SIG-M5 (cell line): ENCODE data around the gene B4GALT1.

ENCODE experiments used
- DNase-seq: peaks from one replicate; lab custom pipeline; 2025; lab: John Stamatoyannopoulos, UW

Gene B4GALT1

DNA sequence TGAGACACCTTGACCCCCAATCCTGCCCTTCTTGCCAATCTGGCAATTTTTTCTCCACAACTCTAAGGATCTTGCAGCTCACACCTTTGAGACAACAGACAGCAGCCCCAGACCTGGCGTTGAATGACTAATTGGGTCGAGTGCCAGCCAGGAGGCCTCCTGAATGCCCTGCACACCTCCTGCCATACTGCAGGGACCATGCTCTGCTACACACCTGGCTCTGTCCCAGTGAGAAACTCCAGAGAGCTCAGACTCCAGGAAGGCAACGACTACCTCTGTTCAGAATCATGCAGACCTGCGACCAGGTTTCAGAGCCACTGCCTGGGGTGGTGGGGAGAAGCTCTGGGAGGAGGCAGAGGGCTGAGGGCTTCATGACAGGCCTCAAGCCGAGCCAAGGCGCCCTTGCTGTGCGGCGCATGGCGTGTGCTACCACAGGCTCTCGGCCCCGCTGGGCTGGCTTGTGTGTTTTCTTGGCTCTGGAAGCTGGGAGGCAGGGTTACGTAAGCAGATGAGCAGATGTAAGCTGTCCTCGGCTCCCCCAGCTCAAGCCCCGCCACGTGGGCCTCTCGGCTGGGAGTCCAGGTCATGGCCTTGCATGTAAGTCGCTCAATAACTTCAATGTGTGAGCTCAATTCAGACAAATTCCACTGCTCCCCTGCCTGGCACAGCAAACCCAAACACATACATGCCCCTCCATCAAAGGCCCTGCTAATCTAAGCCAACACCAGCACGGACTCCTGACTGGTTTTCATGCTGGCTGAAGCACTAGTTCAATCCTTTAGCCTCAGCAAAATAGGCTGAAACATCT lies 27.5 kb downstream of the B4GALT1 start:
- no peak for DNase-seq

DNA sequence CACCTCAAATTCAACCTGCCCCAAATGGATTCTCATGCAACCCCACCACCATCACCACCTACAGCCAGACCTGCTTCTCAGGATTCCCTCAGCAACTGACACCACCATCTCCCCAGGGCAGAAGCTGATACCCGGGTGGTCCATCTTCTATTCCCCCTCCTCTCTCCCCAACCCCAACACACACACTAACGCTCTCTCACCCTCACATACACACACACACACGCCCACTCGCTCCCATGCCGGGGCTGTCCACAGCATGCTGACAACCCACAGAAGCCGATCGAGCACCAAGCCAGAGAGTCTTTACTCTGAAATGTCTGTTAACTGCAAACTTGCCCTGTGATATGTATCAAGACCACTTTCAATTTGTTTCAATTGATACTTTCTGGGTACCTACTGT lies 28.4 kb downstream of the B4GALT1 start:
- DNase-seq: no peak

DNA sequence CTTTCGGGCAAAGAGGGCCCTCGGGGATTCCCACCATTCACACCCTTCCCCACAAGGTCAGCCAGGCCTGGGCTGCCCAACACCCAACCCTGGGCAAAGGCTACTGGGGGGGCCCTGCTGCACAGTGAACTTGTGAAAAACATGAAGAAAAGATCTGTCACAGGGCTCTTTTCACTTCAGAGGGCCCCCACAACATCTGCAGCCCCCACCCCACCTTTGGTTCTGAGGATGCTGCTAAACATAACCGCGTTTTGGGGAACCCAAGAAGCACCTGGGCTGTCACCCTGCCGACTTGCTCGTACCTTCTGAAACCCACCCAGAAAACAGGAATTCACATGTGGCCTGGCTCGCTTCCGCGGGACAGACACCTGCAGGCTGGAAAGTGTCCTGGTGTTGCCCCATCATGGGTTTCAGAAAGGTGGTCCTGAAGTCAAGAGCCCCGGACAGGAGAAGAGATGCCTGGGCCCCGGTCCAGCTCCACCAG lies 29.3 kb downstream of the B4GALT1 start:
- DNase-seq: no peak

- DNase-seq: no peak
Measured at GRCh38 chr9:33136721-33137670, 30.1 kb downstream of the B4GALT1 start.

DNA sequence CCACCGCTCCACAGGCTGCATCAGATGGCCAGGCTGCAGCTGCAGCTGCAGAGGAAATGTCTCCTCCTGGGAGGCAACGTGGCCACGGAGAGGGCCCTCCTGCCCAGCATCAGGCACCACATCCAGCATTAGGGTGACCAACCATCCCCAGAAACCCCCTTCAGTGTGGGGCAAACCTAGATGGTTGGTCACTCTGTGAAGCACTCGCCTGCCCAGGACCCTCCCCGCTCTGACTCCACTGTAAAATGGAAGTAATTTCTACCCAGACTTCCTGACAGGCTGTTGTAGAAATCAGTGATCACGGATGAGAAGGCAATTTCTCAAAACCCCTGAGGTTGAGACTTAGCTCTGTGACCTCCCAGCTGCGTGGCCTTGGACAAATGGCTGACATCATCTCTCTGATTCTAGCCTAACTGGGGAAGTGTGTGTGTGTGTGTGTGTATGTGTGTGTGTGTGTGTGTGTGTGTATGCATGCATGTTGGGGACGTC lies 31.6 kb downstream of the B4GALT1 start:
- DNase-seq: no peak

DNA sequence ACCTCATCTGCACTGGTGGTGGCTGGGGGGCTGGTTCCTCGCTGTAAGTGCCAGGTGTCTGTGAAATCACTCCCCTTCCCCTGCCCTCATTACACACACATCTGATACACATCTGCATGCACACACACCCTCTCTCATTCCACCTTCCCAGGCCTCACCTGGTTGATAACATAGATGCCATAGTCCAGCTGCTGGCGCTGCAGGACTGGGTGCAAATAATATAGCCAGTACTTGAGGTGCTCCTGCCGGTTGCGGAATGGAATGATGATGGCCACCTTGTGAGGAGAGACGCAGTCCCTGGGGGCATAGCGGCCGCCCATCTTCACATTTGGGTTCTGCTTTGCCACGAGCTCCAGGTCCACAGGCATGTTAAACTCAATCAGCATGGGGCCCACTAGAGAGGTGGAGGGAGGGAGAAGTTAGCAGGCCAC lies 32.1 kb downstream of the B4GALT1 start:
- DNase-seq: no peak

GRCh38 chr9:33133186-33133585 lies 34.0 kb downstream of the B4GALT1 start:
- no peak for DNase-seq

DNA sequence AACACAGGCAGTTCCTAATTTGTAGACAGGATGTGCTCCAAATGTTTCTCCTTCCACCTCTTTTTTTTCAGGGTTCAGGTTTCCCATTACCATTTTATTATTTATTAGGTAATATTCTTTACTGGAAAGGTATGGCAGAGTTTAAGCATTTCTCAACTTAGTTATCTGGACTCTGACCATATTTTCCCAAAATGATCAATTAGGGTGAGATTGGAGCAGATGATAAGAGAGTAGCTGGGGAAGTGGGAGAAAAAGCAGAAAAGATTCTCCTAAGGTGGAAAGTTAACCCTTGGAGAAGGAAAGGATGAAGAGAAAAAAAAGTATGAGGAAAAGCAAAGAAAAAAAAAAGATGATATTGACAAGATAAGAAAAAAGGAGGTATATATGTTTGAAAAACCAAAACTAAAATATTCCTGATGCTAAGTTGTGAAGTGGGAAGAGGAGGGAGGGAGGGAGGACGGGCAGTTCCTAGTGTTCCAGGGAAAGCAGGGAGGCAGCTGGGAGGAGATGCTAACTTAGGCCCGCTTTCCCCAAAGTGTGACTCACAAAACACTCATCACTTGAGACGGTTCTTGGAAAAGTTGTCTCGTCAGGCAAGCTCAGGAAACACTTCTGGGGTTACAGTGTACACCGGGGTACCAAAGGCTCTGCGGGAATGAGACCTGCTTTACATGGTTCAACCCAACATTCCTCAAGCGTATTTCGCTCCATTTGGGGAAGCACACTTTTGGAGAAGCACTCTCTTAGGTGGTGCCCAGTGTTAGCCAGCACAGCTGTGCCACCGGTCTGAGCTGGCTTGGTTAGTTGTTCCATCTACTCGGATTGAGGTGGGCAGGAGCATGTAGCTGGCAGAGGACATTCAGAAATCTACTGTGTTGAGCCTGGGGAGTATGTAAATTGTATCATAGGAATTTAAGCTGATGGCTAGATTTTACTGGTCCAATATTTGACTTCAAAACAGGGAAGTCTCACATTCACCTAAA lies 35.1 kb downstream of the B4GALT1 start:
- no peak for DNase-seq

- no peak for DNase-seq
Measured at GRCh38 chr9:33130961-33131789, 36.0 kb downstream of the B4GALT1 start.

- DNase-seq: peak; percentile 4
Measured at GRCh38 chr9:33129886-33130881, 37.0 kb downstream of the B4GALT1 start.

GRCh38 chr9:33129251-33129885 lies 37.8 kb downstream of the B4GALT1 start:
- no peak for DNase-seq

GRCh38 chr9:33128570-33128969 lies 38.6 kb downstream of the B4GALT1 start:
- no peak for DNase-seq

DNA sequence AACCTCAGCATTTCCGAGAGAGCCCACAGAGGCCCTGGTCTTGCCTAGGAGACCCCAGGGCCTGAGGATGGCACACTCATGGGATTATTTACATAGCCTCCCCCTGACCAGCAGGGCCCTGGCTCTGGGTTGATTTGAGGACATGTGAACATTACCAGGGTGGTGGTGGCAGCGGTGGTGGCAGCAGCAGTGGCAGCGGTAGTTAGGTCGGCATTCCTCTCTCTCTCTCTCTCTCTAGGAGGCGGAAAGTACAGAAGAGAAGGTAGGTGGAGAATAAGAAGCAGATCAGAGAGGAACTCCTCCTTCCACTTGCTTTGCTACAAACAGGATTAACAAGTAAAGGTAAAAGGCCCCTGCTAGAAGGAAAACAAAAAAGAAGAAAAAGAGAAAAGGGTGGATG lies 39.3 kb downstream of the B4GALT1 start:
- DNase-seq: no peak

DNA sequence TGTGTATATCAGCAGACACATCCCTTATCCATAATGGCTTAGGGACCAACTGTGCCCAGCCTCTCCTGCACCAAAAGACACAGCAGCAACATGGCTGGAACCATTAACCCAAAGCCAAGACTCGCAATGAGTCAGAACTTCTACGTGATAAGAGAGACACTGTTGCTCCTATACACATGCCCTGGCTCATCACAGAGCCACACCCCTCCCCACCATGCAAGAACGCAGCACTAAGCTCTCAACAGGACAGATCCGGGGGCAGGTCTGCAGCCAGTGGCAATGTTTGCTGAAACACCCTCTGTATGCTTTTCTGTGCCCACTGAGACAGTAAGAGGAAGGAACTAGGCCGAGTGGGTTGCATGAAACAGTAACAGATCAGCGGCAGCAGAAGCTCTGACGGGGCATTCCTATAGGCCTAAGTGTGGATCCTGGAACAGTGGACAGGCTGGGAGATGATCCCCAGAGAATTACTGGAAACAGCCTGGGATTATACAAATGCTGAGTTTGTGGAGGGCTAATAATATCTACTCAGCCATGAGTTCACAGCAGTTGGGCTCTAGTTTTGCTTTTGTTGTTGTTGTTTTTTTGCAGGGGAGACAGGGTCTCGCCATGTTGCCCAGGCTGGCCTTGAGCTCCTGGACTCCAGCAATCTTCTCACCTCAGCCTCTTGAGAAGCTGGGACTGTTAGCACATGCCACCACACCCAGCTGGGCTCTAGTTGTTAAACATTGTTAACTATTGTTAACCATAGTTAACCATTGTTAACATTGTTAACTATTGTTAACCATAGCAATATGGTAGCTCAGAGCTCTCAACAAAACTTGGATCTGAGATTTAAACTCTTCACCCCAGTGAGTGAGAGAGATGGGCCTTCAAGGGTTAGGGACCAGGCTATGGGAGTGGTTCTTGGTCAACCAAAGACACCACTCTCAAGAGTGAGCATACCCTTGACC lies 41.0 kb downstream of the B4GALT1 start:
- no peak for DNase-seq

GRCh38 chr9:33125461-33125860 lies 41.7 kb downstream of the B4GALT1 start:
- no peak for DNase-seq

DNA sequence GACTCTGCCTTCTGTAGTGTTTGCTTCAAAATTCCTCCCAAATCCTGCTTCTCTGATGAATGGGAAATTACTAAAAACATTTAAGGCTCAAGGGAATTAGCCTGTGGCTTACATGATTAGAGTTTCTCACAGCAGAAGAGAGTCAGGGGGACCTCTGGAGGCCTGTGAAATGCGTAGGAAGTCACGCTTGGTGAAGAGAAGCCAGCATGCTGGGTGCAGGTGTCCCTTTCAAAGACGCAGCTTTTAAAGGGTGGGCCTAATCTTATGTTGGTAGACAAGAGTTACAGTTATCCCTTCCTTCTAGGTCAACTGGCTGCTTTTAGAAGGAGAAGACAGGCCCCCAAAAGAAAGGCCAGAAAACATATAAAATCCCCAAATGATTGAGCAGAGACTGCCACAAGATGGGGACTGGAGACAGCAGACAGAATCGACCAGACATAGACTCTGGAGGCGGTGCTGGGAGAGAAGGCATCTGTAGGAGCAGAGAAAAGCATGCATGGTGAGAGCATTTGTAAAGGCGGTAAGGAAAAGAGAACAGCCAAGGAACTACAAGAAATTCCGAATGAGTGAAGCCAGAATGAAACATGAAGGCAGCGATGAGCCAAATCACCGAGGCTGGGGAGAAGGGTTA lies 42.3 kb downstream of the B4GALT1 start:
- DNase-seq: no peak

GRCh38 chr9:33124046-33124445 lies 43.1 kb downstream of the B4GALT1 start:
- no peak for DNase-seq
